B cell (primary cell): ENCODE data around the gene SETBP1.

ENCODE experiments used
- EZH2 ChIP-seq: IDR thresholded peaks from 2 replicates; pipeline ENCODE4 v1.6.1; 2012; ENCODE audit warnings: borderline replicate concordance, low read depth, mild to moderate bottlenecking, moderate library complexity, low read length; ENCODE audit not compliant: insufficient read depth, poor library complexity, severe bottlenecking
- TF ChIP-seq, protein P1 (sequence below): fragments of 200-600 bp; IDR thresholded peaks from one replicate; pipeline ENCODE4 v1.8.0; 2022; ENCODE audit warnings: antibody characterized with exemption, mild to moderate bottlenecking

DNA sequence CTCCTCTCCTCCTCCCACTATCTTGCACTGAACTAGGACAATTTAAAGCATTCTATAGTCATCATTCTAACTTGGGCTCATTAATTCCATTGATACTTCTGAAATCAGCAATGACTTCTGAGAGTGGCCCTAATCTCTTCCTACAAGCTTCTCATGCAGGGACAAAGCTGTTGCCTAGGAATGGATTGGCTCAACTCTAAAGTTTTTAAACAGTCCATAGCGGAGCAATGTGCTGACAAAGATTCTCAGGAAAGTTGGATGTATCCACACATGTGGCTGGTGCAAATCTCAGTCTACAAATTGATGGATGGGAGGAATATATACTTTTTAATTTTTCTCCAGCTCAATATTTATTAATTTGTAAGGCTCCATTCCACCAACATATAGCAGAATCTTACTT lies 388.9 kb downstream of the SETBP1 start:
- TF ChIP-seq, protein P1, sequence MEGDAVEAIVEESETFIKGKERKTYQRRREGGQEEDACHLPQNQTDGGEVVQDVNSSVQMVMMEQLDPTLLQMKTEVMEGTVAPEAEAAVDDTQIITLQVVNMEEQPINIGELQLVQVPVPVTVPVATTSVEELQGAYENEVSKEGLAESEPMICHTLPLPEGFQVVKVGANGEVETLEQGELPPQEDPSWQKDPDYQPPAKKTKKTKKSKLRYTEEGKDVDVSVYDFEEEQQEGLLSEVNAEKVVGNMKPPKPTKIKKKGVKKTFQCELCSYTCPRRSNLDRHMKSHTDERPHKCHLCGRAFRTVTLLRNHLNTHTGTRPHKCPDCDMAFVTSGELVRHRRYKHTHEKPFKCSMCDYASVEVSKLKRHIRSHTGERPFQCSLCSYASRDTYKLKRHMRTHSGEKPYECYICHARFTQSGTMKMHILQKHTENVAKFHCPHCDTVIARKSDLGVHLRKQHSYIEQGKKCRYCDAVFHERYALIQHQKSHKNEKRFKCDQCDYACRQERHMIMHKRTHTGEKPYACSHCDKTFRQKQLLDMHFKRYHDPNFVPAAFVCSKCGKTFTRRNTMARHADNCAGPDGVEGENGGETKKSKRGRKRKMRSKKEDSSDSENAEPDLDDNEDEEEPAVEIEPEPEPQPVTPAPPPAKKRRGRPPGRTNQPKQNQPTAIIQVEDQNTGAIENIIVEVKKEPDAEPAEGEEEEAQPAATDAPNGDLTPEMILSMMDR: no peak
- TF ChIP-seq EZH2: no peak
